Stimulated activated CD4-positive, alpha-beta T cell treated with anti-CD3 and anti-CD28 coated beads, Interleukin-1b, Interleukin-23, amount 100 ng/mL, for 4 hours (primary cell): Measurements from ENCODE around the gene SOX12.
"Not testable (repeated sequence)": the region's sequence is repeated elsewhere in the genome, so short reads cannot be mapped to it uniquely, and the experiment has no call there.

Source experiments
- DNase-seq, 2 donors: peaks; one replicate each; pipeline ENCODE4 v3.0.0-alpha.2; 2020; ENCODE audit warnings: low read depth in 2 of 2

Gene SOX12

GRCh38 chr20:362271-363254 lies 37.2 kb downstream of the SOX12 start:
- DNase-seq: no peak

DNA sequence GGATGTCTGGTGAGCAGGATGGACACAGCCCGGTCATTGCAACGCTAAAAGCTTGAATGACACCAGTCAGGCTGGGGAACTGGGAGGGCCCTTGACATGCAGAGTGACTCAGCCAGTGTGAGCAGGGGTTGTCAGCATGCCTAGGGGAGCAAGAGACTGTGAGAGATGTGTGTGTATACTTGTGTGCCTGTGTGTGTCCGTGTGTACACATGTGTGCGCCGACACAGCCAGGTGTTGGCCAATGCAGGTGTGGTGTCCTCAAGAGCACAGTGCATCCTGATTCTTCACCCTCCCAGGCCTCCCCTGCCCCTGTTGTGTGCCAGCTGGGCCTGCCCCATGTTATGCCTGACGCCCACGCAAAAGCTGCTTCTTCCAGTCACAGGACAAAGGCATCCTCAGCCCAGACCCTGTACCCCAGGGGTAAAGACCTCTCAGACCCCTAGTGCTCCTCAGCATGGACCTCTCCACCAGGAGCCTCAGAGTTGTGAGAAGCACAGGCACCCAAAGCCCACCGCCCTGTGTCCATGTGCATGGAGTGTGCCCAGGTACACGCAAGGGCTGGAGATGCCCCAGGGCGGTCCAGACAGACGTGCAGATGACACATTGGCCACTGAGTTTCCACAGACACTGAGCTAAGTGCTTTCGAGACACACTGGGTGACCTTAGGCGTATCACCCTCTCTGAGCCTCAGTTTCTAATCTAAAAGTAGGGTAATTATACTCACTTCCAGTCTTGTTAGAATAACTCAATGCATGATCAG lies 38.1 kb downstream of the SOX12 start:
- no peak for DNase-seq

DNA sequence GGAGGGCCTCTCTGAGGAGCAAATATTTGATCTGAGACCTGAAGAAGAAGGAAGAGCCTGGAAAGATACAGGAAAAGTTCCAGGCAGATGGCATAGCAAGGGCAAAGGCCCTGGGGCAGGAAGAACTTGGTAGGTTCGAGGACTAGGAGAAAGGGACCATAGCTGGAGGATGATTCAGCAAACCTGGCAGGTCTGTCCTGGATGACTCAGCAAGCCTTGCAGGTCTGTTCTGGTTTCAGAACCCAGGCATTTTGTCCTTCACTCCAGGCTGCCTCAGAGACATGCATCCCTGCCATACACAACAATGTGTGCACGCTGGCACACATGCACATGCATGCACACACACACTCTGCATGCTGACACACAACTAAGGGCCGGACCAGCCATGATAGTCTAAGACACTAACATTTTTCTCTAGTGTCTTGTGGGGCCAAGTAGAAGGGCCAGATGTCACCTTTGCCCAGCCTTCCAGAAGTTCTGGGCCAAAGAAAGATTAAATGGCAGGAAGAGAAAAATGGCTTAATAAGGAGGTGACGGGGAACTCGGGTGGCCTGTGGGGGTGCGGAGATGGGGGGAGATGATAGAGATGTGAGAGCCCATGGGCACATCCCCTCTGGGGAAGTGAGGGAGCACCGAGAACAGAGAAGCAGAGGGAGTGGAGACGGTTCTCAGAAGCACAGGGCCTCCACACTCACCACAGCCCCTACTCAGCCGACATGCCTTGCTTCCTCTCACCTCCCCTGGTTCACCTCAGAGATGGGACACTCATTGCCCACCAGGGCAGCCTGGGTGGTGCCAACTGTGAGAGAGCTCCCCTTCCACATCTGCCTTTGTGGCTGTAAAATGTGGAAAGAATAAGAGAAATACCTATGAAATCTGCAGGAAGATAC lies 39.8 kb downstream of the SOX12 start:
- DNase-seq: no peak

DNA sequence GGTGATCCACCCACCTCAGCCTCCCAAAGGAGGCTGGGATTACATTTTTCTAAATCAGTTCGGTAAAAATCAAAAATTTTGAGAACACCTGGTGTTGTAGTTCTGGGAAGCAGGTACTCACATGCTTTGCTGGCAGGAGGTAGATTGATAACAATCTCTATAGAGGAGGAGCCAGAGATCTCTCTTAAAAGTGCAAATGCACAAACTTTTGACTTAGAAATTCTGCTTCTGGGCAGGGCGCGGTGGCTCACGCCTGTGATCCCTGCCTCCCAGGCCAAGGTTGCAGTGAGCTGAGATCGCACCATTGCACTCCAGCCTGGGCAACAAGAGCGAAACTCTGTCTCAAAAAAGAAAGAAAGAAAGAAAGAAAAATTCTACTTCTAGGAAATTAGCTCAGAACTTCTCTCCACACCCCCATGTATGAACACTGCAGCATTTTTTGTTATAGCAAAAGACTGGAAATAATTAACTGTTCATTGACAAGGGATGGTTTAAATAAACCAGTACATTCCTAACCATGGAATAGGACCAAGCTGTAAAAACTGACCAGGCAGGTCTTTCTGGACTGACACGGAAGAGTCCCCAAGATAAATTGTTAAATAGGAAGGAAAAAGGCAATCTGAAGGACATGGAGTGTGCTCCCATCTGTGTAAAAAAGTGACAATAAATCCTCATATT lies 40.8 kb downstream of the SOX12 start:
- no peak for DNase-seq

DNA sequence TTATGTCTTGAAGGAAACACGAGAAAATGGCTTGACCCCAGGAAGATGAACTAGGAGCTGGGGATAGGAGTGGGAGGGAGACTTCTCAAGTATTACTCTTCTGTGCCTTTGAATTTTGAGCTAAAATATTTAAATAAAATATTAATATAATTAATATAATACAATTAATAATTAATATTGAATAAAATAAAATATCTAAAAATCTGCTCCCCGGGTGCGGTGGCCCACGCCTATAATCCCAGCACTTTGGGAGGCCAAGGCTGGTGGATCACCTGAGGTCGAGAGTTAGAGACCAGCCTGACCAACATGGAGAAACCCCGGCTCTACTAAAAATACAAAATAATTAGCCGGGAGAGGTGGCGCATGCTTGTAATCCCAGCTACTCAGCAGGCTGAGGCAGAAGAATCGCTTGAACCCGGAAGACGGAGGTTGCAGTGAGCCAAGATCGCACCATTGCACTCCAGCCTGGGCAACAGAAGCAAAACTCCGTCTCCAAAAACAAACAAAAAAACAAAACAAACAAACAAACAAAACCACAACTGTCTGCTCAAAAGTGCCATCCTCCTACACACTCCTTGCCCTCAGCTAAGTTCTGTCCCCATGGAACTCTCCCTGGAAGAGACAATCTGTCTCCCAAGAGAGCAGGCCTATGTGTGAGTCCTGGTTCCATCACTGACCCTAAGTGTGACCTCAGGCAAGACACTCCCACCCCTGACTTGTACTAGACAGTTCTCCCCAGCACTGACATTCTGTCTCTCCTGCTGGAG lies 41.5 kb downstream of the SOX12 start:
- DNase-seq: no peak

GRCh38 chr20:367486-367887 lies 42.1 kb downstream of the SOX12 start:
- DNase-seq: no peak

DNA sequence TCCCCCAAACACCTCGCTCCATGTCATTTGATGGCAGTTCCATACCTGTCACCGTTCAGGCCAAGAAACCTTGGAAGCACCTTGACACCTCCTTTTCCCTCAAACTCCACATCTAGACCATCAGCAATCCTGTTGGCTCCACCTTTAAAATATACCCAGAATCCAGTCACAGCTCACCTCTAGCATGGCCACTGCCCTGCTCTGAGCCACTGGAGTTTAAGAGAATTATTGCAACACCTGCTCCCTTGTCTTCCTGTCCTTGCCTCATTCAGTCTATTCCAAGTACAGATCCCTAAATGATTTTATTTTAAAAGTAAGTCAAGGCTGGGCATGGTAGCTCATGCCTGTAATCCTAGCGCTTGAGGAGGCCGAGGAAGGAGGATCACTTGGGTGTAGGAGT lies 43.6 kb downstream of the SOX12 start:
- no peak for DNase-seq

GRCh38 chr20:370151-370600 lies 44.8 kb downstream of the SOX12 start:
- DNase-seq: no peak

GRCh38 chr20:370977-371754 lies 45.8 kb downstream of the SOX12 start:
- DNase-seq: no peak

- no peak for DNase-seq
Measured at GRCh38 chr20:371755-372542, 46.6 kb downstream of the SOX12 start.

DNA sequence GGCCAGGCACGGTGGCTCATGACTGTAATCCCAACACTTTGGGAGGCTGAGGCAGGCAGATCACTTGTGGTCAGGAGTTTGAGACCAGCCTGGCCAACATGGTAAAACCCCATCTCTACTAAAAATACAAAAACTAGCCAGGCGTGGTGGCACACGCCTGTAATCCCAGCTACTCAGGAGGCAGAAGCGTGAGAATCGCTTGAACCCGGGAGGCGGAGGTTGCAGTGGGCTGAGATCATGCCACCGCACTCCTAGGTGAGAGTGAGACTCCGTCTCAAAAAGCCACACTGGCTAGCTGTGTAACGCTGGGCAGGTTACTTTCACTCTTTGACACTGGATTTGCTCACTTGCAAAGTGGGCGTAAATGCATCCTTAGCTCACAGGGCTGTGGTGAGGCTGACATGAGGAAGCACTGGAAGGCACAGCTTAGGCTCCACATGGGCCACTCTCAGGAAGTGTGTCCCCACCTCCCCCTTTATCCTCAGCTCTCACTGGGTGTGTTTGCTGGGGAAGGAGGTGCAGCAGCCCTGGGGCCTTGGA lies 47.3 kb downstream of the SOX12 start:
- not testable (repeated sequence) for DNase-seq

DNA sequence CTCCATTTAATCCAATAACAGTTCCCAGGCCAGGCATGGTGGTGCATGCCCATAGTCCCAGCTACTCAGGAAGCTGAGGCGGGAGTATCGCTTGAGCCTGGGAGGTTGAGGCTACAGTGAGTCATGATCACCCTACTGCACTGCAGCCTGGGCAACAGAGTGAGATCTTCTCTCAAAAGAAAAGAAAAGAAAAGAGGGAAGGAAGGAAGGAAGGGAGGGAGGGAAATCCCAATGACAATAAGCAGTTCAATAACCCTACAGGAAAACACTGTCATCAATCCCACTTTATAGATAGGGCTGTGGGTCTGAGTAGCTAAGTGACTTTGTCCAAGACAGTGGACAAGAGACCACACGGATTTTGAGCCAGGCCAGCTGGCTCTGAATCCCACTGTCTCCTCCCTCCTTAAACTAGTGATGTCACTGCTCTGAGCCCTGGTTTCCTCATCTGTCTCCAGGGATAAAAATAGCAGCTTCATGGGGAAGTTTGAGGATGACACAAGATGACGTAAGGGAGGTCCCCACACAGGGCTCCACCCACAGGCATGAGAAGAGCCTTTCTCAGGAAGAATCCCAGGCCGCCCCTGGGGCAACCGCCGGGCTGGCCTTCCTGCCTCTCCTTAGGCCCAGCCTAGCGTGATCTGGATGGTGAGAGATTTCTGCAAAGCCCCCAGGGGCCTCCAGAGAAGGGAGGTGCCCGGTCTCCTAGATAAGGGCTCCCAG lies 48.0 kb downstream of the SOX12 start:
- no peak for DNase-seq

DNA sequence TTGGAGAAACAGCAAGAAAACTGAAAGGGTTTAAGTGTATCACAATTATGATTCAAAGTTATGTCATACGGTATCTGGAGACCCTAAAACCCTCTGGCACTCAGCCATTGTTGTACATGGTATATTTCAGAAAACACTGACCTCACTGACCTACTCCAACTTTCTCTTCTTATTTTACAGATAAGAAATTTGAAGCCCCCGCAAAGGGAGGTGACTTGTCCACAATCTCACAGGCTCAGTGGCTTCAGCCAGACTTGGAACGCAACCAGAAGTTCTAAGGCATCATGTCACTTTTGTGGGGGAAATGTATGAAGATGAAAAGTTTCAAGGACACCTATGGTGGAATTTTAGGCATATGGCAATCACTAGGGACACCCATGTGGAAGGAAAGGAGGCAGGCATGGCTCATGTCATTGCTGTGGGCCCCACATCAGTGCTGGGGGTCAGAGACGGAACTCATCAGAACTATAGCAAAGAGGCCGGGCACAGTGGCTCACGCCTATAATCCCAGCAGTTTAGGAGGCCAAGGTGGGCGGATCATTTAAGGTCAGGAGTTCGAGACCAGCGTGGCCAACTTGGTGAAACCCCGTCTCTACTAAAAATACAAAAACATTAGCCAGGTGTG lies 50.0 kb downstream of the SOX12 start:
- no peak for DNase-seq

DNA sequence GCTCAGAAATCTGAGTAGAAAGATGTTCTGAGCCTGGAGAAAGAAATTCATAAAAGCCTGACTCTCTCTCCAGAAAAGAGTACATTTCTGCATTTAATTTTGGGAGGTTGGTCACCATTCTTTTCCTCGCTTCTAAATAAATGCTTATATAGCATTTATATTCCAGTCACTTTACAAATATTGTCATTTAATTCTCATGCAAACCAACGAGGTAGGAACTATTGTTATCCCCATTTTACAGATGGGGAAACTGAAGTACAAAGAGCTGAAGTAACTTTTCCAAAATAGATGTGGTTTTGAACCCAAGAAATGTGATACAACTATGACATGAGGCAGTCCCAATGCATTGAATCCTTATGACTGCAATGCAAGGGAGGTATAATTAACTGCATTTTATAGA lies 50.7 kb downstream of the SOX12 start:
- no peak for DNase-seq

- DNase-seq: no peak
Measured at GRCh38 chr20:376750-377149, 51.4 kb downstream of the SOX12 start.

DNA sequence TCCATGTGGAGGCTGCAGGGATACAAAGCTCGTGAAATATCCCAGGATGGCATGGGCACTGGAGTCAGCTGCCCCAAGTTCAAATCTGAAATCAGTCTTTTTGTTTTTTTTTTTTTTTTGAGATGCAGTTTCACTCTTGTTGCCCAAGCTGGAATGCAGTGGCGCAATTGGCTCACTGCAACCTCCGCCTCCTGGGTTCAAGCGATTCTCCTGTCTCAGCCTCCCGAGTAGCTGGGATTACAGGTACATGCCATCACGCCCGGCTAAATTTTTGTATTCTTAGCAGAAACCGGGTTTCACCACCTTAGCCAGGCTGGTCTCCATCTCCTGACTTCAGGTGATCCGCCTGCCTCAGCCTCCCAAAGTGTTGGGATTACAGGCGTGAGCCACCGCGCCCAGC lies 52.2 kb downstream of the SOX12 start:
- not testable (repeated sequence) for DNase-seq

DNA sequence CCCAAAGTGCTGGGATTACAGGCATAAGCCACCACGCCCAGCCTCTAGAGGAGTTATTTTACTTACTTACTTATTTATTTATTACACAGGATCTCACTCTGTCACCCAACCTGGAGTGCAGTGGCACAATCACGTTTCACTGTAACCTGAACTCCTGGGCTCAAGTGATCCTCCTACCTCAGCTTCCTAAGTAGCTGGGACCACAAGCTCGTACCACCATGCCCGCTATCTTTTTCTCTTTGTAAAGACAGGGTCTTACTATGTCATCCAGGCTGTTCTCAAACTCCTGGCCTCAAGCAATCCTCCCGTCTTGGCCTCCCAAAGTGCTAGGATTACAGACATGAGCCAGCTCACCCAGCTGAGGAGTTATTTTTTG lies 53.6 kb downstream of the SOX12 start:
- no peak for DNase-seq
